ENCODE results near the gene ZNF837. TPM values are rescaled to one million over a fixed set of nuclear protein-coding genes. Genes with fewer than 3 reads are reported as not detected.

ZNF837 gene
- total RNA-seq, 1 donor from 2014 or later: 0.89 TPM

DNA sequence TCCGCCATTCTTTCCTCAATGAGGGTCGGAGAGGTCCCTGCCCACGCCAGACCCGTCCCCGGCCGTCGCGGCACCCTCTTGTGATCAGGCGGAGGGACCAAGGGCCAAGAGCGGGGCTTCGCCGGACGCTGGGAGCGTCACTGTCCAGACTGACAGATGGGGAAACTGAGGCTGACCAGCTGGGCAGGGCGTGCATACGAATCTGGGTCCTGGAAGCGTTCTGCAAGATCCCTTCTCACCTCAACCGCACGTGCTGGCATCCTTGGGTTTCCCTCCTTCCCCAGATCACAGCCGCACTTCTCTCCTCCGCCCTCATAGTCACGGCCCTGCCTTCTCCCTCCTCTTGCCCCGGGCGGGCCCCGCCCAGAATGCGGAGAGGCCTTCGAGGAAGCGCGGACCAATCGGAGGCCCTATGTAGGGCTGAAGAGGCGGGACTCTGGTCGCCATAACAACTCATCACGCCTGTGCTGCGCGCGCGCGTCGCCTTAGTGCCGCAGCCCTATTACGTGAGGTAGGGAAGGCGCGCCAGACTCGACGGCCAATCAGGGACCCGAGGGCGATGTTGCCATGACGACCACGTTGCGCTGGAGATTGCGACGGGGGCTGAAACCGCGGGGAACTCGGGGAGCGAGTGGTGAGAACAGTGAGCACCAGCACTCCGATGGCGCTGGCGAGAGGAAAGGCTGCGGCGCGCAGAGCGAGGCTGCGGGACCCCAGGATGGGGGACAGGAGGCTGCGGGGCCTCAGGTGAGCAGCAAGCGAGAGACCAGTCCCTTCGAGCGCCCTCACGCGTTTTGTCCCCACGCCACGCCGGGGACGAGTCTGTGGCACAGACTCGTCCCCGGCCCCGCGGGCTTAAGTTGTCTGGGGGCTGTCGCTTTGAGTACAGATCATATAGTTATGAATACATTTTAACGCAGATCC is 20.3 kb upstream of the ZNF837 start:
- H3K36me3 Mint-ChIP-seq (ENCODE audit: low read depth): peaks cover 3% of the 10 kb centered on the region
- peak overlapping the region; percentile 91 for H3K4me3 Mint-ChIP-seq
- peak; percentile 100 for DNase-seq
- peaks cover 7% of the 10 kb centered on the region for H3K27me3 Mint-ChIP-seq
- peaks cover 10% of the 10 kb centered on the region for H3K4me1 Mint-ChIP-seq
- peak overlapping the region; percentile 90 for H3K27ac Mint-ChIP-seq
- intact Hi-C loops (cut with micrococcal nuclease): loop anchor here (1.0 to 2.0 kb wide), 6 partner anchors 14 to 118 kb away; partner anchors contain the start of genes RPS5, ZBTB45, ZNF446 and ZNF497
- H3K9me3 Mint-ChIP-seq: no peaks in the 10 kb centered on the region

DNA sequence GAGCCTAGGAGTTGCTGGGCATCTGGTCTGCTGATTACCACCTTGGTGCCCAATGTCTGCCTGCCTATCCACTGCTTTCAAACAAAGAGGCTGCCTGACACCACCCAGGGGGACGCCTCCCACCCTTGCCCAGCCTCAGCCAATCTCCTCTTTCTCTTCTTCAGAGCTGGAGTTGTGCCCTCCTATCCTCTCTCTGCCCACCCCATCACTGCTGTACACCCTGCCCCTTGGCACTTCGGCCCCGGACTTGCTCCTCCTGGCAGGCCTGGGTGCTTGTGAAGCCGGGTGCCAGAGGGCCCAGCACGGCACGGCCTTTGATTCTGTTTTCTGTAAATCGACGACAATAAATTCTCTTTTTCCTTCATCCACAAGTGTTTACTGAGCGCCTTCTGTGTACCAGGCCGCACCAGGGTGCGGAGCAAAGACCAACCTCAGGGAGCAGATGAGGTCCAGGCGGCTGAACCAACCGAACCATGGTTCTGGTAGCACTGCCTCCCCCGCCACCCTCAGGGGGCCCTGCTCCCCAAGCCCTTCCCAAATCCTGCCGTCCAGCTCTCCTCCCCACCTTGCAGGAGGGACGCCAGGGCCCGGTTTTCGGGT is 19.6 kb upstream of the ZNF837 start:
- Mint-ChIP-seq H3K4me1 (peaks cover 13% of the 10 kb centered on the region), H3K27me3 (peaks cover 7% of the 10 kb centered on the region), H3K36me3 (ENCODE audit: low read depth) (peaks cover 8% of the 10 kb centered on the region), H3K4me3 (peak overlapping the region; percentile 91), H3K9me3 (no peaks in the 10 kb centered on the region), H3K27ac (no peak overlapping the region)
- intact Hi-C loops (cut with micrococcal nuclease): loop anchor here (2.0 kb wide), 1 partner anchor 118 kb away; the partner anchor contains the start of gene ZBTB45
- DNase-seq: peak; percentile 64

DNA sequence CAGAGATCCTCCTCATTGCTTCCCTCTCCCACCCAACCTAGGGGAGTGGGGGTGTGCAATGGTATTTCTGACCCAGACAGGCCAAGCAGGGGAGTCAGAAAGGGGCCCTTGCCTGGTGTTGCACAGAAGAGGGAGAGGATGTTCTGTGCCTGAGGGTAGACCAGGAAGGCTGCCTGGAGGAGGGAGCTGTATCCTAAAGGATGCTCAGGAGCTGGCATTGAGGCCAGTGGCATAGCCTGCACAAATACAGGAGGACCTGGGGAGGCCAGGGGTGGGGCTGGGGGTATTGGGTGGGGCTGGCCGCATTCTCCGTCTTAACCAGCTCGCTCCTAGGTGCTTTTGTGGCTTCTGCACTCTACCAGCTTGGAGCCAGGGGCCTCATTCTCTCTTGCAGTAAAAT is 19.1 kb upstream of the ZNF837 start:
- no peak for DNase-seq
- peak overlapping the region; percentile 91 for H3K4me3 Mint-ChIP-seq
- no peaks in the 10 kb centered on the region for H3K9me3 Mint-ChIP-seq
- H3K4me1 Mint-ChIP-seq: peaks cover 14% of the 10 kb centered on the region
- no peak overlapping the region for H3K27ac Mint-ChIP-seq
- H3K36me3 Mint-ChIP-seq (ENCODE audit: low read depth): peaks cover 11% of the 10 kb centered on the region
- H3K27me3 Mint-ChIP-seq: peaks cover 7% of the 10 kb centered on the region
- intact Hi-C loops (cut with micrococcal nuclease): loop anchor here (2.0 kb wide), 1 partner anchor 119 kb away; the partner anchor contains the start of gene ZBTB45

DNA sequence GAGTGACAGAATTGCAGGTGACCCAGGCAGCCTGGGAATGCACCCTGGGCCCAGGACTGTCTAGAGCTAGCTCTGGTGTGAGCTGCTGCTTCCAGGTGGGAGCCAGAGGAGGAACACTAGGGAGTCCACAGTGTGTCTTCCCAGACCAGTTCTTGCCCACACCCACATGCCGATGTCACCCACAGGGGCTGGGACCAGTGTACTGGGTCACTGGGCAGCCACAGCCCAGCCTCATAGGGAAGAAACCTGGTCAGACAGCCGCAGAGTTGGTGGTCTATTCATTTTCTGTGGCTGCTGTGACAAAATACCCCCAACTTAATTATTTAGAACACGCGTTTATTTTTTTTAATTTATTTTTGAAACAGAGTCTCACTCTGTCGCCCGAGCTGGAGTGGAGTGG is 17.7 kb upstream of the ZNF837 start:
- Mint-ChIP-seq H3K27ac (no peak overlapping the region), H3K36me3 (ENCODE audit: low read depth) (peaks cover 23% of the 10 kb centered on the region), H3K4me1 (peaks cover 17% of the 10 kb centered on the region), H3K4me3 (no peak overlapping the region), H3K27me3 (peaks cover 7% of the 10 kb centered on the region), H3K9me3 (no peaks in the 10 kb centered on the region)
- no peak for DNase-seq
- intact Hi-C loops (cut with micrococcal nuclease): no loop called here

DNA sequence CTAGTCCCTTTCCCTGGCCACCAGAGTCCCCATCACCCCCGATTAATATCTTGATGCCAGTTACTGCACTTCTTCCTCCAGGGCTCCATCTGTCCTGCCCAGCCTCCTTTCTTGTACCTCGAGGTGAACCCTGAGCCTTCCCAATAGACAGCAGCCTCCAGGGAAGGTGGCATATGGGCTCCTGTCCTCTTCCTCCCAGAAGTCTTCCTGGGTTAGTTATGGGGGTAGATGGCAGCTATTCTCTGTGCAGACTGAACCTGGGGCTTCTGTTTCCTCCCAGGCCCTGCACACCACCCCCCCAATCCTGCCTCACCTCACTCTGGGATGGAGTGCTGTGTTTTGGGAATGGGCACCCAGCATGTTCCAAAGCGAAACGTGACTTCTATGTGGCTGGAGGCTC is 17.3 kb upstream of the ZNF837 start:
- no peak for DNase-seq
- peaks cover 15% of the 10 kb centered on the region for H3K4me1 Mint-ChIP-seq
- no peak overlapping the region for H3K4me3 Mint-ChIP-seq
- no peaks in the 10 kb centered on the region for H3K9me3 Mint-ChIP-seq
- intact Hi-C loops (cut with micrococcal nuclease): no loop called here
- peaks cover 26% of the 10 kb centered on the region for H3K36me3 Mint-ChIP-seq (ENCODE audit: low read depth)
- no peak overlapping the region for H3K27ac Mint-ChIP-seq
- H3K27me3 Mint-ChIP-seq: peaks cover 7% of the 10 kb centered on the region

DNA sequence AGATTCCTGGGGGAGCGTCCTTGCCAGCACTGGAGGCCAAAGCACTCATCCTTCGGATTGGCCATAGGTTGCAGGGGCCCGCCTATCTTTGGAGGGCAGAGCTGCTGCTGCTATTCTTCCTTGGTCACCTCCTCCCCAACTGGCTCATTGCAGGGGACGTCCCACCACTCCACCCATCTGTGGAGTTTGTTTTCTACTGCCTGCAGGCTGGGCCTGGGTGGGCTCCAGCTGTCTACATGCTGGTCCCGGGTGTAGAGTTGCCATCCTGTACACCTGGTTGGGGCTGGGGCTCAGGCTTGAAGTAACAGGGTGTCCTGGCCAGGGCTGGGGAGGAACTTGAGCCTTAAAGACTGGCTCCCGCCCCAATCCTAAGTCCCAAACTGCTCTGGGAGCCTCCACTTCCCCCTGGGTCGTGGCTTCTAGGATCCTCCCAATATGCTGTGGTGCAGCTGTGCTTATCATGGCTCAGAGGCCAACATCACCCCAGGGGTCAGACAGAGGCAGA is 16.8 kb upstream of the ZNF837 start:
- H3K4me3 Mint-ChIP-seq: no peak overlapping the region
- H3K36me3 Mint-ChIP-seq (ENCODE audit: low read depth): peaks cover 31% of the 10 kb centered on the region
- intact Hi-C loops (cut with micrococcal nuclease): no loop called here
- no peak overlapping the region for H3K27ac Mint-ChIP-seq
- H3K27me3 Mint-ChIP-seq: peaks cover 7% of the 10 kb centered on the region
- H3K9me3 Mint-ChIP-seq: no peaks in the 10 kb centered on the region
- H3K4me1 Mint-ChIP-seq: peaks cover 14% of the 10 kb centered on the region
- DNase-seq: no peak

DNA sequence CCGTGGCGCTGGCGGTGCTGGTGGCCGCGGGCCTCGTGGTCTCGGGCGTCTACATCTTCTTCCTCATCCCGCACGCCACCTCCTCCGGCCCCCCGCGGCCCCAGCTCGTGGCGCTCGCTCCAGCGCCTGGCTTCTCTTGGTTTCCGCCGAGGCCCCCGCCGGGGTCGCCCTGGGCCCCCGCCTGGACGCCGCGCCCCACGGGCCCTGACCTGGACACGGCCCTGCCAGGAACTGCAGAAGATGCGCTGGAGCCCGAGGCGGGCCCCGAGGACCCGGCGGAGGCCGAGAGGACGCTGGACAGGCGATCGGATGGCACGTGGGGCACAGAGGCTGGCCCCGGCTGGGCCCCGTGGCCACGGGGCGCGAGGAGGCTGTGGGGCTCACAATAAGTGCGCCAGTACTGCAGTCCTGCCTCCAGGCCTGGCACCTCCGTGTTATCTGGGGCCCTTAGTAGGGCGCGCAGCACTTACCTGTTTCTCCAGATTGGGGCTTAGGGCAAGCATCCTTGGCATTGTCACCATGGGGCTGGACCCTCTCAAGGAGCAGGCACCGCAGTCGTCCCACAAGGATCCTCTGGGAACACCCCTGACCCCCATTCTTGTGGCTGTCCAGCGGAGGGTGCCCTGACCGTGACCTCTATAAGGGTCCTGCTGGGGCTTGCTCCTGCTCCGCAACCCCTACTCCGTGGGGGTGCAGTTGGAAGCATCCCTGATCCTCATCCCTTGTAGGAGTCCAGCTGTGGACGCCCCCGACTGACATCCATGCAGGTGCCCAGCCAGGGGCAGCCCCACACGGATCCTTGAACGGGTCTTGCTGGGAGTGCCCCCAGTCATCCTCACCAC is 16.1 kb upstream of the ZNF837 start:
- H3K27me3 Mint-ChIP-seq: peaks cover 7% of the 10 kb centered on the region
- H3K27ac Mint-ChIP-seq: no peak overlapping the region
- no peak overlapping the region for H3K4me3 Mint-ChIP-seq
- peaks cover 35% of the 10 kb centered on the region for H3K36me3 Mint-ChIP-seq (ENCODE audit: low read depth)
- DNase-seq: no peak
- peaks cover 14% of the 10 kb centered on the region for H3K4me1 Mint-ChIP-seq
- intact Hi-C loops (cut with micrococcal nuclease): no loop called here
- no peaks in the 10 kb centered on the region for H3K9me3 Mint-ChIP-seq

DNA sequence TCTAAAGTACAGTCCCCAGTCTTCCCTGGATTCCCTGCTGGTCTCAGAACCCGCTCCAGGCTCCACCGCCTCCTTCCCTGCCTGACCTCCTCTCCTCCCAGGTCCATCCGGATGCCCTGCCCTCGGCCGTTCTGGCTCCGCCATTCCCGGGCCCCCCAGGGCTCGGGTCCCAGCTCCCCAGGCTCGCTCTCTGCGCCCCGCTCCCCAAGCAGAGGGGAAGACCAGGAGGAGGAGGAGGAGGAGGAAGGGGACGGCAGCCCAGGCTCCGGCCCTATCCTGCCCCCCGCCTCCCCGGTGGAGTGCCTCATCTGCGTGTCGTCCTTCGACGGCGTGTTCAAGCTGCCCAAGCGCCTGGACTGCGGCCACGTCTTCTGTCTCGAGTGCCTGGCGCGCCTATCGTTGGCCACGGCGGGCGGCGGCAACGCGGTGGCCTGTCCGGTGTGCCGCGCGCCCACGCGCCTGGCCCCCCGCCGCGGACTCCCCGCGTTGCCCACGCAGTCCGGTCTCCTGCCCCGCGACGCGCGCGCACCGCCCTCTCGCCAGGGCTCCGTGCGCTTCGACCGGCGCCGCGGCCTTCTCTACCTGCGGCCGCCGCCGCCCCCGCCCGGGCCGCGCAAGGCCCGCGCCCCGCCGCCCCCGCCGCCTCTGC is 15.3 kb upstream of the ZNF837 start:
- intact Hi-C loops (cut with micrococcal nuclease): no loop called here
- H3K4me1 Mint-ChIP-seq: peaks cover 12% of the 10 kb centered on the region
- no peak overlapping the region for H3K27ac Mint-ChIP-seq
- peaks cover 37% of the 10 kb centered on the region for H3K36me3 Mint-ChIP-seq (ENCODE audit: low read depth)
- no peak overlapping the region for H3K4me3 Mint-ChIP-seq
- no peak for DNase-seq
- peaks cover 5% of the 10 kb centered on the region for H3K27me3 Mint-ChIP-seq
- H3K9me3 Mint-ChIP-seq: no peaks in the 10 kb centered on the region

DNA sequence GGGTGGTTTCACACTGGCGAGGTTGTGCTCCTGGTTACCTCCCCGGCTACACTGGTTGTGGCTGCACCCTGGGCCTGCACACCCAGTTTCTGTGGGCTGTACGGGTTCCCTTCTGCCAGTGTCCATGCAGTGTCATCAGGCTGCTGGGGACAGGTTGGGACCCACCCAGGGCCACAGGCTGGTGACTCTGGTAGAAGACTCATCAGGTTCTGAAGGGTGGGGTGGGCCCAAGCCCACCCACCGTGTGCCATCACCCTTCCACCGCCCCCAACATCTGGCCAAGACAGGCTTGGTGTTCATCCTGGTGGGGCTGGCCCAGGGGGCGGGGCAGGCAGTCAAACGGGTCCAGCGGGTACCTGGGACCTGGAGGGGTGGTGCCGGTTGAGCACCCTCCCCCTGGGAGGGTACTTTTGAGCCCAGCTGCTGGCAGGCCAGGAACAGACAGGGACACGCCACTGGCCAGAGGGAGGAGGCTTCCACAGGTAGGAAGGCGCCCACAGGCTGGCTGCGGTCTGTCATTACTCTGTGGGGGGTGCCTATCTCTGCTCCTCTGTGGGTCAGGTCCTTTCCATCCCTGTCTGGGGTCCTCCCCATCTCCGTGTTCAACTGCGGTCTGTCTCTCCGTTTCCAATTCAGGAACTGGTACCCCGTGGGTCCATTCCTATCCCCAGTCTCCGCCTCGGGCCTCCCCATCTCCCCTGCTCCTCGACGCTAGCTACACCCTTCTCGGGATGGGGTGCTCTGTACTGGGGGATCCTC is 14.6 kb upstream of the ZNF837 start, which contains the start of gene RNF225:
RNF225 (plus strand) TSS at position 437 of the 759 bp plus-strand sequence. CDS start 434 bp downstream, outside the sequence.
- H3K9me3 Mint-ChIP-seq: no peaks in the 10 kb centered on the region
- intact Hi-C loops (cut with micrococcal nuclease): no loop called here
- peaks cover 13% of the 10 kb centered on the region for H3K4me1 Mint-ChIP-seq
- DNase-seq: no peak
- H3K4me3 Mint-ChIP-seq: no peak within 1 kb of the TSS
- H3K36me3 Mint-ChIP-seq (ENCODE audit: low read depth): peaks cover 43% of the 10 kb centered on the region
- no peak within 1 kb of the TSS for H3K27ac Mint-ChIP-seq
- peaks cover 5% of the 10 kb centered on the region for H3K27me3 Mint-ChIP-seq

DNA sequence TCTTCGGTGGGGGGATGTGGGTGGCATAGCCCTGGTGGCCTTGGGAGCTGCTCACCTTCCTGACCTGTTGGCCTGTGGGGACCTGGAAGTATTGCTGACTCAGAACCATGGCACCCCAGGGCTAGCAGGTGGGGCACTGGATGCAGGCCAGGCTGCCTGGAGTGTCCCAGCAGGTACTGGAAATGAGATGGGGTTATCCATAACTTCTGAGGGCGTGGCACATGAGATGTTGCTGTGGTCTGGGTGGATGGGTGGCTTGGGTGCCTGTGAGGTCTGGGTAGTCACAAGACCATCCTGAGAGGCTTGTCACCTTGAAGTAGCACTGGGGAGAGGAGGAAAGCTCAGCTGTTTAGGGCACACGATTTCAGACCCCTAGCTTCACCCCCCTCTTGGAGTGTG is 14.0 kb upstream of the ZNF837 start:
- H3K27me3 Mint-ChIP-seq: peaks cover 5% of the 10 kb centered on the region
- H3K27ac Mint-ChIP-seq: no peak overlapping the region
- peaks cover 45% of the 10 kb centered on the region for H3K36me3 Mint-ChIP-seq (ENCODE audit: low read depth)
- no peaks in the 10 kb centered on the region for H3K9me3 Mint-ChIP-seq
- H3K4me3 Mint-ChIP-seq: no peak overlapping the region
- intact Hi-C loops (cut with micrococcal nuclease): no loop called here
- H3K4me1 Mint-ChIP-seq: peaks cover 14% of the 10 kb centered on the region
- DNase-seq: no peak

DNA sequence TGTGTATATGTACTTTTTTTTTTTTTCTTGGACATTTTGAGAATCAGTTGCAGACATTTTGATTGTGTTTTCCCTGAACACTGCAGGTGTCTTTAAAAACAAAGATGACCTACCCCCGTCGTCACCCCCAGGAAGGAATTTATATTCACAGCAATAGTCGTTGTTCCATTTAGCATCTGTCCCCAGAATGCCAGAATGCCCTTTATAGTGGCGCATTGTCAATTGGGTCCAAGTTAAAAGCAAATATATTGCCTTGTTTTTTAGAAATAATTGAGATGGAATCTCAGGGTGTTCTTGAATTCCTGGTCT is 12.8 kb upstream of the ZNF837 start:
- no peak for DNase-seq
- Mint-ChIP-seq H3K4me1 (peaks cover 20% of the 10 kb centered on the region), H3K4me3 (no peak overlapping the region), H3K36me3 (ENCODE audit: low read depth) (peaks cover 53% of the 10 kb centered on the region), H3K27ac (no peak overlapping the region), H3K9me3 (no peaks in the 10 kb centered on the region), H3K27me3 (peaks cover 5% of the 10 kb centered on the region)
- intact Hi-C loops (cut with micrococcal nuclease): no loop called here

DNA sequence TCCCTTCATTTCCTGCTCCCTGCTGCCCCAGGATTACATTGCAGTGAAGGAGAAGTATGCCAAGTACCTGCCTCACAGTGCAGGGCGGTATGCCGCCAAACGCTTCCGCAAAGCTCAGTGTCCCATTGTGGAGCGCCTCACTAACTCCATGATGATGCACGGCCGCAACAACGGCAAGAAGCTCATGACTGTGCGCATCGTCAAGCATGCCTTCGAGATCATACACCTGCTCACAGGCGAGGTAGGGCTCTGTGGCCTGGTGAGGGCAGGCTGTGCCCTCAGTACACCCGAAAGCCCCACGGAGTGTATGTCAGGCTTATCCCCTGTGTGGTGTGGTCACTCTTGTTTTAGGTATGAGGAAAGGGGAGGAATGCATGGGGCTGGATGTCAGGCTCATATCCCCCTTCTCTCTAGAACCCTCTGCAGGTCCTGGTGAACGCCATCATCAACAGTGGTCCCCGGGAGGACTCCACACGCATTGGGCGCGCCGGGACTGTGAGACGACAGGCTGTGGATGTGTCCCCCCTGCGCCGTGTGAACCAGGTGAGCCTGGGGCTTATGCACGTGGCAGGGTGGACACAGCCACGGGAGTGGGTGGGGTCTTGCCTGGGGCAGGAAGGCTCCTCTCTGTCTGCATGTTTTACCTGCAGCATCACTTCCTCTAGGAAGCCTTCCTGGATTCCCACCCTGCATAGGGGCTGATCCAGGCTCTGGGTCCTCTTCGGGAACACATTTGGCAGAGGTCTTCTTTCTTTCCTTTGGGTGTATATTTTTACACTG is 12.3 kb upstream of the ZNF837 start:
- Mint-ChIP-seq H3K4me3 (no peak overlapping the region), H3K27ac (no peak overlapping the region), H3K27me3 (peaks cover 5% of the 10 kb centered on the region), H3K9me3 (no peaks in the 10 kb centered on the region), H3K4me1 (peaks cover 26% of the 10 kb centered on the region), H3K36me3 (ENCODE audit: low read depth) (peaks cover 58% of the 10 kb centered on the region)
- intact Hi-C loops (cut with micrococcal nuclease): no loop called here
- DNase-seq: no peak
